SK-N-SH (cell line): ENCODE data around the gene LIN9. TPM values are rescaled to one million over a fixed set of nuclear protein-coding genes. Genes with fewer than 3 reads are reported as not detected.

ENCODE experiments used
- CTCF ChIA-PET: fragments of 300-600, 350-600 bp; formaldehyde crosslinking; extraction: SDS; loops from one replicate; lab custom pipeline; 2021; lab: Yijun Ruan, JAX
- POLR2A ChIA-PET: fragments of 350-600 bp; sonication (Branson Sonifier 250); formaldehyde crosslinking; extraction: SDS; loops from one replicate; lab custom pipeline; 2020; ENCODE audit warnings: antibody characterized with exemption, inconsistent platforms; lab: Yijun Ruan, JAX
- DNase-seq: peaks from one replicate; pipeline ENCODE4 v3.0.0; 2012
- H2AFZ ChIP-seq: fragments of 200-600 bp; sonication (generic); 2 replicates; pipeline ENCODE4 v1.8.1; 2016; ENCODE audit warnings: antibody characterized with exemption, mild to moderate bottlenecking, low read depth
- H3F3A ChIP-seq: fragments of 200-600 bp; sonication (generic); replicated peaks from 2 replicates; pipeline ENCODE3; 2016; ENCODE audit warnings: antibody characterized with exemption, mild to moderate bottlenecking; ENCODE audit not compliant: insufficient read depth
- H3K27ac ChIP-seq, 2 experiments: fragments of 200-500 bp in 1 of 2; fragments of 200-600 bp in 1 of 2; sonication (Bioruptor generic) in 1 of 2; sonication (generic), shearing (Covaris generic) in 1 of 2; 2 replicates each; pipeline versions ENCODE4 v1.5.1 to v1.6.1; 2014 to 2016; ENCODE audit warnings: low read depth in 2 of 2, inconsistent platforms in 1 of 2, low read length in 1 of 2, mild to moderate bottlenecking in 1 of 2, mixed read lengths in 1 of 2
- H3K27me3 ChIP-seq: fragments of 200-600 bp; sonication (generic), shearing (Covaris generic); 2 replicates; pipeline ENCODE4 v1.6.1; 2016; ENCODE audit warnings: mixed run types; ENCODE audit not compliant: insufficient read depth
- H3K36me3 ChIP-seq, 2 experiments: fragments of 200-500 bp in 1 of 2; fragments of 200-600 bp in 1 of 2; sonication (Bioruptor generic) in 1 of 2; sonication (generic) in 1 of 2; replicated peaks in 1 of 2; 2 replicates each; pipeline versions ENCODE3 to v1.5.1; 2014 to 2016; ENCODE audit warnings: low read length in 1 of 2, mild to moderate bottlenecking in 1 of 2; ENCODE audit not compliant: insufficient read depth in 2 of 2, control insufficient read depth in 1 of 2
- H3K4me1 ChIP-seq, 2 experiments: fragments of 200-500 bp in 1 of 2; fragments of 200-600 bp in 1 of 2; sonication (Bioruptor generic) in 1 of 2; sonication (generic), shearing (Covaris generic) in 1 of 2; 2 replicates each; pipeline versions ENCODE4 v1.5.1 to v1.6.1; 2014 to 2016; ENCODE audit warnings: low read depth in 1 of 2, low read length in 1 of 2, mixed run types in 1 of 2; ENCODE audit not compliant: insufficient read depth in 2 of 2, control insufficient read depth in 1 of 2
- H3K4me2 ChIP-seq: fragments of 200-600 bp; sonication (generic), shearing (Covaris generic); 2 replicates; pipeline ENCODE4 v1.6.1; 2017; ENCODE audit warnings: mixed run types
- H3K4me3 ChIP-seq, 2 experiments: fragments of 200-500 bp in 1 of 2; fragments of 200-600 bp in 1 of 2; sonication (Bioruptor generic) in 1 of 2; sonication (generic), shearing (Covaris generic) in 1 of 2; 2 replicates each; pipeline versions ENCODE4 v1.5.1 to v1.8.1; 2014 to 2016; ENCODE audit warnings: low read depth in 2 of 2, inconsistent platforms in 1 of 2, low read length in 1 of 2, mild to moderate bottlenecking in 1 of 2, mixed read lengths in 1 of 2, moderate library complexity in 1 of 2
- H3K79me2 ChIP-seq: fragments of 200-600 bp; sonication (generic); 2 replicates; pipeline ENCODE4 v1.8.1; 2017; ENCODE audit warnings: mild to moderate bottlenecking; ENCODE audit not compliant: insufficient read depth
- H3K9ac ChIP-seq: fragments of 200-600 bp; sonication (generic); 2 replicates; pipeline ENCODE4 v1.6.1; 2017; ENCODE audit warnings: mixed run types
- H3K9me2 ChIP-seq: fragments of 200-600 bp; sonication (generic); 2 replicates; pipeline ENCODE4 v1.6.1; 2017; ENCODE audit warnings: mixed run types
- H3K9me3 ChIP-seq: fragments of 200-600 bp; sonication (generic); 2 replicates; pipeline ENCODE4 v1.6.1; 2017; ENCODE audit warnings: mixed run types, mild to moderate bottlenecking, moderate library complexity
- H4K20me1 ChIP-seq: fragments of 200-600 bp; sonication (generic); 2 replicates; pipeline ENCODE4 v1.6.1; 2017; ENCODE audit warnings: mild to moderate bottlenecking, mixed run types; ENCODE audit not compliant: insufficient read depth
- ELF1 ChIP-seq: IDR thresholded peaks from 2 replicates; pipeline ENCODE4 v1.4.0; 2012
- FOSL2 ChIP-seq: IDR thresholded peaks from 2 replicates; pipeline ENCODE4 v1.4.0; 2012; ENCODE audit warnings: low read depth, mild to moderate bottlenecking, moderate library complexity, borderline replicate concordance
- FOXJ3 ChIP-seq: sonication (generic); formaldehyde crosslinking; IDR thresholded peaks from 2 replicates; pipeline ENCODE4 v1.5.1; 2020; ENCODE audit warnings: mild to moderate bottlenecking, missing genetic modification reagents
- FOXM1 ChIP-seq: IDR thresholded peaks from 2 replicates; pipeline ENCODE4 v1.4.0; 2012; ENCODE audit warnings: low read depth, mild to moderate bottlenecking
- JUND ChIP-seq: IDR thresholded peaks from 2 replicates; pipeline ENCODE4 v1.4.0; 2012
- MAX ChIP-seq: IDR thresholded peaks from 2 replicates; pipeline ENCODE4 v1.4.0; 2012; ENCODE audit warnings: low read depth
- MXI1 ChIP-seq: IDR thresholded peaks from 2 replicates; pipeline ENCODE4 v1.6.1; 2012; ENCODE audit warnings: mild to moderate bottlenecking, low read depth, low read length, improper control_type of control experiment
- PBX3 ChIP-seq: IDR thresholded peaks from 2 replicates; pipeline ENCODE4; 2012
- POLR2AphosphoS5 ChIP-seq: IDR thresholded peaks from 2 replicates; pipeline ENCODE4 v1.6.1; 2012; ENCODE audit warnings: low read depth, low read length
- RXRA ChIP-seq: IDR thresholded peaks from 2 replicates; pipeline ENCODE4 v1.4.0; 2012; ENCODE audit warnings: low read depth, mild to moderate bottlenecking, borderline replicate concordance
- SIN3A ChIP-seq: IDR thresholded peaks from 2 replicates; pipeline ENCODE4 v1.6.1; 2012; ENCODE audit warnings: low read depth, mild to moderate bottlenecking, low read length, moderate library complexity, borderline replicate concordance
- TCF12 ChIP-seq: IDR thresholded peaks from 2 replicates; pipeline ENCODE4 v1.4.0; 2012
- TEAD4 ChIP-seq: IDR thresholded peaks from 2 replicates; pipeline ENCODE4 v1.4.0; 2012; ENCODE audit warnings: mild to moderate bottlenecking, borderline replicate concordance; ENCODE audit not compliant: insufficient read depth
- YY1 ChIP-seq: IDR thresholded peaks from 2 replicates; pipeline ENCODE4 v1.4.0; 2012; ENCODE audit warnings: low read depth, mild to moderate bottlenecking
- WGBS: methylation state at CpG from one replicate; pipeline ENCODE4 v1.1.6; 2017; ENCODE audit warnings: low lambda C conversion rate; 5-methylcytosine and 5-hydroxymethylcytosine counted together
- polyA plus RNA-seq, 3 experiments: library from polyadenylated mRNA; depleted of rRNA; stranded (reverse); fragments of >200 nt; gene quantifications; 2 replicates each; pipeline ENCODE4 v1.2.3, GENCODE V29; 2012
- TF ChIP-seq, protein P1 (sequence below): fragments of 150-350 bp; IDR thresholded peaks from 2 replicates; pipeline ENCODE4 v1.6.1; 2016; ENCODE audit warnings: mild to moderate bottlenecking, low read depth, low read length
- TF ChIP-seq, protein P2 (sequence below): fragments of 150-350 bp; IDR thresholded peaks from 2 replicates; pipeline ENCODE4 v1.6.1; 2017; ENCODE audit warnings: antibody characterized with exemption, low read length, low read depth, borderline replicate concordance

Gene LIN9
- polyA plus RNA-seq, 1 of the 3 experiments (the other 2 are of a cell fraction): 1.7 TPM

DNA sequence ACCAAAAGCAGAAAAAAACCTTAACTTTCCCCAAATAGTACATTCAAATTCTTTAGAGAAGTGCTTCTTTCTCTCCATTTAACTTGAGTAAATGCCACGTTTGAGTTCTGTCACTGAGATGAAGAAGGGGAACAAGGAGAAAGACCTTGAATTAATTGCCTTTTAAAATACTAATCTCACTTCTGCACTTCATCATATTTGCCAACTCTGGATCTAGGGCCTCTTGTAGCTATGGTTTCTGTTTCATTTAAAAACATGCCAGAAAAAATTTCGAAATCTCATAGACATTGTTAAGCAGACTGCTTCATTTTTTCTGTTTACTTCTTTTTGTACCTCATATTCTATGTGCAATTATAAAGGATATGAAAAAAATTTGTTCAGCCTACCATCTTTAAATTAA lies 60.9 kb downstream of the LIN9 start:
- no peak overlapping the region for H2AFZ ChIP-seq
- H3K36me3 ChIP-seq: peaks cover 3 to 10% of the 10 kb centered on the region in 2 experiments
- H3K27me3 ChIP-seq: no peaks in the 10 kb centered on the region
- no peaks in the 10 kb centered on the region for H3K79me2 ChIP-seq
- no peak overlapping the region for H3K4me2 ChIP-seq
- no peak for DNase-seq
- TF ChIP-seq, protein P1, sequence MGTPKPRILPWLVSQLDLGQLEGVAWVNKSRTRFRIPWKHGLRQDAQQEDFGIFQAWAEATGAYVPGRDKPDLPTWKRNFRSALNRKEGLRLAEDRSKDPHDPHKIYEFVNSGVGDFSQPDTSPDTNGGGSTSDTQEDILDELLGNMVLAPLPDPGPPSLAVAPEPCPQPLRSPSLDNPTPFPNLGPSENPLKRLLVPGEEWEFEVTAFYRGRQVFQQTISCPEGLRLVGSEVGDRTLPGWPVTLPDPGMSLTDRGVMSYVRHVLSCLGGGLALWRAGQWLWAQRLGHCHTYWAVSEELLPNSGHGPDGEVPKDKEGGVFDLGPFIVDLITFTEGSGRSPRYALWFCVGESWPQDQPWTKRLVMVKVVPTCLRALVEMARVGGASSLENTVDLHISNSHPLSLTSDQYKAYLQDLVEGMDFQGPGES: no peak
- TF ChIP-seq TEAD4: no peak
- no peak overlapping the region for H3K4me3 ChIP-seq
- no peaks in the 10 kb centered on the region for H4K20me1 ChIP-seq
- H3K4me1 ChIP-seq: no peaks in the 10 kb centered on the region; a peak in 1 of 4 replicates
- peaks cover 6% of the 10 kb centered on the region for H3F3A ChIP-seq
- H3K27ac ChIP-seq: no peak overlapping the region
- no peaks in the 10 kb centered on the region for H3K9me3 ChIP-seq
- H3K9me2 ChIP-seq: no peaks in the 10 kb centered on the region
- ChIA-PET CTCF (interaction anchor here (1.1 kb wide), 1 partner anchor 10 kb away, joined by 5 read pairs; no protein-coding TSS in a partner anchor), POLR2A (no interaction called here)
- 71% methylated on average over 2 of the region's 2 CpGs for WGBS
- H3K9ac ChIP-seq: no peak overlapping the region

GRCh38 chr1:226239421-226239820 lies 69.5 kb downstream of the LIN9 start:
- Histone ChIP-seq H3K4me3 (no peak overlapping the region), H4K20me1 (no peaks in the 10 kb centered on the region), H3K27ac (no peak overlapping the region), H3K9me2 (no peaks in the 10 kb centered on the region), H3K9ac (no peak overlapping the region), H3K9me3 (no peaks in the 10 kb centered on the region), H2AFZ (no peak overlapping the region), H3K79me2 (no peaks in the 10 kb centered on the region), H3K4me1 (no peaks in the 10 kb centered on the region), H3F3A (no peaks in the 10 kb centered on the region), H3K36me3 (peaks cover 0 to 21% of the 10 kb centered on the region in 2 experiments), H3K4me2 (no peak overlapping the region), H3K27me3 (no peaks in the 10 kb centered on the region)
- TF ChIP-seq, protein P2, sequence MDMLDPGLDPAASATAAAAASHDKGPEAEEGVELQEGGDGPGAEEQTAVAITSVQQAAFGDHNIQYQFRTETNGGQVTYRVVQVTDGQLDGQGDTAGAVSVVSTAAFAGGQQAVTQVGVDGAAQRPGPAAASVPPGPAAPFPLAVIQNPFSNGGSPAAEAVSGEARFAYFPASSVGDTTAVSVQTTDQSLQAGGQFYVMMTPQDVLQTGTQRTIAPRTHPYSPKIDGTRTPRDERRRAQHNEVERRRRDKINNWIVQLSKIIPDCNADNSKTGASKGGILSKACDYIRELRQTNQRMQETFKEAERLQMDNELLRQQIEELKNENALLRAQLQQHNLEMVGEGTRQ: no peak
- TF ChIP-seq FOXM1: no peak
- TF ChIP-seq, protein P1: no peak
- TF ChIP-seq FOSL2: no peak
- TF ChIP-seq RXRA: no peak
- CTCF ChIA-PET: no interaction called here
- 96% methylated on average over 3 of the region's 3 CpGs for WGBS
- no peak for DNase-seq
- POLR2A ChIA-PET: no interaction called here

GRCh38 chr1:226236826-226237225 lies 72.1 kb downstream of the LIN9 start:
- peaks cover 13 to 15% of the 10 kb centered on the region in 2 experiments for H3K36me3 ChIP-seq
- CTCF ChIA-PET: interaction anchor here (0.7 to 1.4 kb wide), 2 partner anchors 69 to 112 kb away, joined by 3 to 4 read pairs; no protein-coding TSS in a partner anchor

More at GRCh38 chr1:226236826-226237225, 72.1 kb downstream of the LIN9 start:
- H3K79me2 ChIP-seq: no peaks in the 10 kb centered on the region
- TF ChIP-seq RXRA: no peak
- TF ChIP-seq MXI1: no peak
- no peak for TF ChIP-seq FOXM1
- no peak for TF ChIP-seq FOSL2
- TF ChIP-seq FOXJ3 (CRISPR knock-in tag): no peak
- TF ChIP-seq POLR2AphosphoS5: no peak
- TF ChIP-seq ELF1: no peak
- TF ChIP-seq PBX3: no peak
- no peak for TF ChIP-seq SIN3A
- TF ChIP-seq YY1: no peak
- no peak for TF ChIP-seq MAX
- no peak for TF ChIP-seq TCF12
- TF ChIP-seq JUND: no peak
- TF ChIP-seq, all 33 proteins: peak for 0
- Histone ChIP-seq H3K9me2 (no peaks in the 10 kb centered on the region), H3K4me3 (no peak overlapping the region), H2AFZ (no peak overlapping the region), H3K4me2 (no peak overlapping the region), H4K20me1 (no peaks in the 10 kb centered on the region), H3K9ac (no peak overlapping the region), H3K27ac (no peak overlapping the region), H3K9me3 (no peaks in the 10 kb centered on the region), H3F3A (peaks cover 3% of the 10 kb centered on the region), H3K4me1 (no peaks in the 10 kb centered on the region), H3K27me3 (no peaks in the 10 kb centered on the region)
- POLR2A ChIA-PET: no interaction called here
- DNase-seq: no peak
- WGBS: 89% methylated on average over 1 of the region's 1 CpG
